Hepatocyte (in vitro differentiated cells): Measurements from ENCODE around the gene ITSN1.

ENCODE experiments used
- EZH2 ChIP-seq: fragments of 200-600 bp; sonication (generic); IDR thresholded peaks from 2 replicates; pipeline ENCODE4 v1.6.1; 2016; ENCODE audit warnings: antibody characterized with exemption, mild to moderate bottlenecking, borderline replicate concordance
- EZH2phosphoT487 ChIP-seq: fragments of 200-600 bp; sonication (generic); IDR thresholded peaks from one replicate; pipeline ENCODE4 v1.6.1; 2018; ENCODE audit warnings: antibody characterized with exemption, mild to moderate bottlenecking, low read depth, moderate library complexity; ENCODE audit not compliant: unreplicated experiment, severe bottlenecking
- TF ChIP-seq, protein P1 (sequence below): fragments of 200-600 bp; sonication (generic); IDR thresholded peaks from 2 replicates; pipeline ENCODE4 v1.5.1; 2016; ENCODE audit warnings: antibody characterized with exemption, mild to moderate bottlenecking; ENCODE audit not compliant: poor library complexity

DNA sequence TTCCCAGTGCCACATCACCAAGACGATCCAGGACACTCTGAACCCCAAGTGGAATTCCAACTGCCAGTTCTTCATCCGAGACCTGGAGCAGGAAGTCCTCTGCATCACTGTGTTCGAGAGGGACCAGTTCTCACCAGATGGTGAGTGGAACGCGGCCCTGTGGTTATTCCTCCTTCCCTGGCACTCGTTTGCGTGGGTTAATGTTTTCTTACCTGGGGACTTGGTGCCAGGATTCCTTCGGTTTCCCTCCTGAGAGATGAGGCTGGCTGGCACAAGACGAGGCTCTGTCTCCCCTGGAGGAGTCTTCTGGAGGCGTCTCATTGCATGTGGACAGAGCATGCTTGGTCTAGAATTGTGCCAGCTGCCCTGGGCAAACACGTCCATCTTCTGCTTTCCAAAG lies 244.0 kb downstream of the ITSN1 start:
- TF ChIP-seq, protein P1, sequence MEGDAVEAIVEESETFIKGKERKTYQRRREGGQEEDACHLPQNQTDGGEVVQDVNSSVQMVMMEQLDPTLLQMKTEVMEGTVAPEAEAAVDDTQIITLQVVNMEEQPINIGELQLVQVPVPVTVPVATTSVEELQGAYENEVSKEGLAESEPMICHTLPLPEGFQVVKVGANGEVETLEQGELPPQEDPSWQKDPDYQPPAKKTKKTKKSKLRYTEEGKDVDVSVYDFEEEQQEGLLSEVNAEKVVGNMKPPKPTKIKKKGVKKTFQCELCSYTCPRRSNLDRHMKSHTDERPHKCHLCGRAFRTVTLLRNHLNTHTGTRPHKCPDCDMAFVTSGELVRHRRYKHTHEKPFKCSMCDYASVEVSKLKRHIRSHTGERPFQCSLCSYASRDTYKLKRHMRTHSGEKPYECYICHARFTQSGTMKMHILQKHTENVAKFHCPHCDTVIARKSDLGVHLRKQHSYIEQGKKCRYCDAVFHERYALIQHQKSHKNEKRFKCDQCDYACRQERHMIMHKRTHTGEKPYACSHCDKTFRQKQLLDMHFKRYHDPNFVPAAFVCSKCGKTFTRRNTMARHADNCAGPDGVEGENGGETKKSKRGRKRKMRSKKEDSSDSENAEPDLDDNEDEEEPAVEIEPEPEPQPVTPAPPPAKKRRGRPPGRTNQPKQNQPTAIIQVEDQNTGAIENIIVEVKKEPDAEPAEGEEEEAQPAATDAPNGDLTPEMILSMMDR = no peak
- TF ChIP-seq EZH2 (no peak), EZH2phosphoT487 (no peak)
